Esophagus muscularis mucosa (tissue), 4 donors: ENCODE results near the gene SERPINA1. TPM values are rescaled to one million over a fixed set of nuclear protein-coding genes. Genes with fewer than 3 reads are reported as not detected.
A peak's percentile ranks its signal among the peaks of the same experiment; 100 is the strongest.

Experiments
- DNase-seq: peaks from one replicate; pipeline ENCODE4 v3.0.0-alpha.2; 2017; ENCODE audit errors: extremely low spot score
- H3K27ac ChIP-seq, 4 donors: fragments of 200-600 bp; sonication (generic); replicated peaks in 1 of 4; 1 replicate in 3 of 4; 2 replicates in 1 of 4; pipeline ENCODE4 v1.5.1; 2016 to 2019; ENCODE audit warnings: mild to moderate bottlenecking in 1 of 4
- H3K27me3 ChIP-seq, 4 donors: fragments of 200-600 bp; sonication (generic); one replicate each; pipeline versions ENCODE4 v1.5.1 to v1.6.0; 2016 to 2019
- H3K36me3 ChIP-seq, 4 donors: fragments of 200-600 bp; sonication (generic); one replicate each; pipeline ENCODE4 v1.5.1; 2016 to 2019
- H3K4me1 ChIP-seq, 4 donors: fragments of 200-600 bp; sonication (generic); one replicate each; pipeline ENCODE4 v1.5.1; 2016 to 2019
- H3K4me3 ChIP-seq, 4 donors: fragments of 200-600 bp; sonication (generic); 1 replicate in 2 of 4; 2 replicates in 2 of 4; pipeline ENCODE4 v1.5.1; 2016 to 2019; ENCODE audit warnings: mild to moderate bottlenecking in 4 of 4, moderate library complexity in 1 of 4
- H3K9me3 ChIP-seq, 4 donors: fragments of 200-600 bp; sonication (generic); 1 replicate in 3 of 4; 2 replicates in 1 of 4; pipeline ENCODE4 v1.5.1; 2016 to 2019
- EP300 ChIP-seq: sonication (generic); formaldehyde crosslinking; IDR thresholded peaks from one replicate; pipeline ENCODE4 v1.6.1; 2017; ENCODE audit warnings: antibody characterized with exemption
- POLR2A ChIP-seq: fragments of 450-650 bp; IDR thresholded peaks from one replicate; pipeline ENCODE4 v1.6.1; 2017; ENCODE audit warnings: antibody characterized with exemption, moderate library complexity, mild to moderate bottlenecking, low read depth
- POLR2AphosphoS5 ChIP-seq, 2 donors: sonication (generic); formaldehyde crosslinking; IDR thresholded peaks; one replicate each; pipeline ENCODE4 v1.6.1; 2017; ENCODE audit warnings: antibody characterized with exemption in 2 of 2
- WGBS: methylation state at CpG from one replicate; pipeline ENCODE4 v1.1.5; 2018; 5-methylcytosine and 5-hydroxymethylcytosine counted together
- intact Hi-C: fragments of 100-400 bp; cut with DNase I; formaldehyde crosslinking; loops from one replicate; pipeline ENCODE4 v1.15.1; 2023
- total RNA-seq, 4 donors: library from RNA; depleted of rRNA; stranded (reverse); fragments of >200 nt; gene quantifications; one replicate each; pipeline versions ENCODE4 v1.1.0 to v1.2.1, GENCODE V29; 2016
- TF ChIP-seq, protein P1 (sequence below), 3 experiments: fragments of 200-600 bp in 2 of 3; fragments of 450-650 bp in 1 of 3; sonication (generic) in 2 of 3; IDR thresholded peaks; one replicate each; pipeline ENCODE4 v1.5.1; 2017 to 2019; ENCODE audit warnings: antibody characterized with exemption in 3 of 3, mild to moderate bottlenecking in 2 of 3, moderate library complexity in 1 of 3

Gene SERPINA1
- total RNA-seq, 4 donors from 2014 or later, result 1.7 to 20.2 (median 2.2) TPM

DNA sequence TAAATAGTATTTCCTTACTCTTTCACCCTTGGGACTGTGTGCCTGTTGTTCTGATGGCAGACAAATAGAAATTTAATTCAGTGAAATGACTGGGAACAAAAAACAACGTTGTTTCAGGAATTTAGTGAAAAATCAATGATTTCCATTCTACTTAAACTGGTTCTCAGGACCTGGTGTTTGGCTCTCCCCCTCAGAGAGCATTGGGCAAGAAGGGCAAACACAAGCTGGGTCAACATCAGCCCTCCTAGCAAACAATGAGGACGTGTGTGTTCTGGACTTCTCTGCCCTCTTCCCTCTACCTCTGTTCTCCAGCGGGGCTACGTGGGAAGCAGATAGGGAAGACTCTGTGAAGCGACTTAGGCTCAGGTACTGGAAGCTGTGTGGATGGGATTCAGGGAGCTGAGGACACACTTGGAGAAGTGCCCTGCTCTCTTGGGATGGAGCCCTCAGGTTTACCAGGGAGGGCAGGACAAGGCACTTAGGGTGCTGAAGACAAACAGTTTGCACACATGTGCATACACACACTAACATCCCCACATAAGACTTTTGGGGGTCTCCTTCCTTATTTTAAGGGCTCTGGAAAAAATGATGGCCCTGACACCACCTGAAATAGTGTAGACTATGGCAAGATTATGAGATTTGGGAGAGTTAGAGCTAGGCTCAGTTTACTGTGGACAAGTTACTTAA lies 7.6 kb upstream of the SERPINA1 start:
- Histone ChIP-seq H3K4me1 (no peaks in the 10 kb centered on the region), H3K9me3 (no peaks in the 10 kb centered on the region), H3K36me3 (no peaks in the 10 kb centered on the region), H3K4me3 (no peak overlapping the region), H3K27me3 (no peaks in the 10 kb centered on the region), H3K27ac (no peak overlapping the region)
- no peak for TF ChIP-seq EP300
- TF ChIP-seq, protein P1, sequence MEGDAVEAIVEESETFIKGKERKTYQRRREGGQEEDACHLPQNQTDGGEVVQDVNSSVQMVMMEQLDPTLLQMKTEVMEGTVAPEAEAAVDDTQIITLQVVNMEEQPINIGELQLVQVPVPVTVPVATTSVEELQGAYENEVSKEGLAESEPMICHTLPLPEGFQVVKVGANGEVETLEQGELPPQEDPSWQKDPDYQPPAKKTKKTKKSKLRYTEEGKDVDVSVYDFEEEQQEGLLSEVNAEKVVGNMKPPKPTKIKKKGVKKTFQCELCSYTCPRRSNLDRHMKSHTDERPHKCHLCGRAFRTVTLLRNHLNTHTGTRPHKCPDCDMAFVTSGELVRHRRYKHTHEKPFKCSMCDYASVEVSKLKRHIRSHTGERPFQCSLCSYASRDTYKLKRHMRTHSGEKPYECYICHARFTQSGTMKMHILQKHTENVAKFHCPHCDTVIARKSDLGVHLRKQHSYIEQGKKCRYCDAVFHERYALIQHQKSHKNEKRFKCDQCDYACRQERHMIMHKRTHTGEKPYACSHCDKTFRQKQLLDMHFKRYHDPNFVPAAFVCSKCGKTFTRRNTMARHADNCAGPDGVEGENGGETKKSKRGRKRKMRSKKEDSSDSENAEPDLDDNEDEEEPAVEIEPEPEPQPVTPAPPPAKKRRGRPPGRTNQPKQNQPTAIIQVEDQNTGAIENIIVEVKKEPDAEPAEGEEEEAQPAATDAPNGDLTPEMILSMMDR (IDR thresholded peaks at IDR 0.05), result no peak
- TF ChIP-seq POLR2A, result no peak
- no peak for TF ChIP-seq POLR2AphosphoS5 (IDR thresholded peaks at IDR 0.05)
- intact Hi-C loops, result no loop called here
- WGBS, result 70% methylated on average over 5 of the region's 5 CpGs
- DNase-seq, result no peak

DNA sequence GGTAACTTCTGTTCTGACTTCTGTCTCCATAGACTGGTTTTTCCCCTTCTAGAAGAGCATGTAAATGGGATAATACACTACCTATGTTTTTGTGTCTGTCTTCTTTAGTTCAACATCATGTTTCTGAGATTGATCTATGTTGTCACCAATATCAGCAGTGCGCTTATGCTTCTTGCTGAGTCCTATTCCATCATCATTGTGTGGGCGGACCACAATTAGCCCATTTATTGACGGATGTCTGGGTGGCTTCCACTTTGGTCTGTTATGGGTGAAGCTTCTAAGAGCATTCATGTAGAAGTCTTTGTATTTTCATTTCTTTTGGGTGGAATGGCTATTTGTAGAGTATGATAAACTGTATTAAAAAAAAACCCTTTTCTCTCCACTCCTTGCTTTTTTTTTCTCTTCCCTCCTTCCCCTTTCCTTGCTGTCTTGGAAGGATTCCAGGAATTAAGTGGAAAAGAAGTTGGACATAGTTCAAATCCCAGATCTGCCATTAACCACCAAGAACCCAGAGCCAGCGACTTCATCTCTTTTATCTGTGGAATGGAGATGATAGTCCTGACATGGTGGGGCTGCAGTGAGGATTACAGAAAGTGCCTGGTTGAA lies 7.0 kb upstream of the SERPINA1 start:
- DNase-seq, result no peak
- no peaks in the 10 kb centered on the region for H3K9me3 ChIP-seq
- WGBS, result 91% methylated on average over 4 of the region's 4 CpGs
- no peak overlapping the region for H3K27ac ChIP-seq
- H3K4me3 ChIP-seq, result no peak overlapping the region
- peaks cover 0 to 5% (median 0%) of the 10 kb centered on the region in 4 donors for H3K27me3 ChIP-seq
- no peaks in the 10 kb centered on the region for H3K4me1 ChIP-seq
- intact Hi-C loops, result no loop called here
- no peaks in the 10 kb centered on the region for H3K36me3 ChIP-seq
- TF ChIP-seq EP300 (no peak), POLR2A (no peak), POLR2AphosphoS5 (IDR thresholded peaks at IDR 0.05) (no peak)
- TF ChIP-seq, protein P1 (IDR thresholded peaks at IDR 0.05), result no peak

DNA sequence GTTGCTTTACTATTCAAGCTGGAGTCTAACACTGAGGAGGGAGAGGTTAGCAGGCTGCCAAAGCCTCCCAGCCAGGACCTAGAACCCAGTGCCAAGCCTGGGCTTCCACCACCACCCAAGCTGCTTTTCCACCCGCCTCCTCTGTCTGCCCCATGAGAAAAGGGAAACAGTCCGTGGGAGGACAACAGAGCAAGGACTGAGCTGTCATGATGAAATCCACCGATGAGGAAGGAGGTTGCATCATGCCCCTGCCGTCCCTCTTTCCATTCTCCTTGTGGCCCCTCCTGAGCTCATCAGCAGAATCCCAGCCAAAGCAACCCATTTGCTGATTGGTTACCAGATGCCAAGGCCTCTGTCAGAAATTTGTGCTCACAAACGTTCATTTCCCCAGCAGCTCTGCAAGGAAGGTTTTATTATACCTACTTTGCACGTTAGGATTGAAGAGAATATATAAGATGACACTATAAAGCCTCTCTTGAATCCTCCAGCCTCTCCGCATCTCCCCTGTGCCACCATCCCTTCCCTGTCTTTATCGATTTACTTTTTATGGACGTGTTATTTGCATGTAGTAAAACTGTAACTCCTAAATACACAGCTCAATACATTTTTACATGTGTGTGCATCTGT lies 6.3 kb upstream of the SERPINA1 start:
- TF ChIP-seq POLR2AphosphoS5 (IDR thresholded peaks at IDR 0.05), result peak; percentile 12 to 14
- TF ChIP-seq EP300, result no peak
- H3K9me3 ChIP-seq, result no peaks in the 10 kb centered on the region
- no peak for DNase-seq
- H3K4me1 ChIP-seq, result no peaks in the 10 kb centered on the region
- 50% methylated on average over 9 of the region's 9 CpGs for WGBS
- intact Hi-C loops, result no loop called here
- H3K36me3 ChIP-seq, result no peaks in the 10 kb centered on the region
- H3K4me3 ChIP-seq, result no peak overlapping the region
- H3K27me3 ChIP-seq, result peaks cover 0 to 9% (median 0%) of the 10 kb centered on the region in 4 donors
- H3K27ac ChIP-seq, result no peak overlapping the region

DNA sequence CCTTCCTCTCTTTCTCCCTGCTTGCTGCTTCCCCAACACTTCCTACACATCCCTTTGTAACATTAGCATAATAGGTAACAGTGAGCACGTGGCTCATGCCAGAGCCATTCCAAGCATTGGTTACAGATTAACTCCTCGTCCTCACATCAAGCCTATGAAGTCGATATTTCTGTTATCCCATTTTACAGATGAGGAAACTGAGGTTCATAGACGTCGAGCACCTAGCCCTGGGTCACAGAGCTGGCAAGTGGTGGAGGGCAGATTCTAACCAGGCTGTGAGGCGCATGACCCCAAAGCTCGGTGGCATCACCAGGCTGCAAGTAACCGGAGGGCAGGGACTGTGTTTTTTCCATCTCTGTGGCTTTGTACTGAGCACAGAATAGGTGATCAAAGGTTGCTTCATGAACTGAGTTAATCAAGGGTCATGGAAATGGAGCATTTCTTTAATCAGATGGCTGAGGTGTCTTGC lies 5.7 kb upstream of the SERPINA1 start:
- H3K4me1 ChIP-seq, result no peaks in the 10 kb centered on the region
- WGBS, result 89% methylated on average over 8 of the region's 8 CpGs

DNA sequence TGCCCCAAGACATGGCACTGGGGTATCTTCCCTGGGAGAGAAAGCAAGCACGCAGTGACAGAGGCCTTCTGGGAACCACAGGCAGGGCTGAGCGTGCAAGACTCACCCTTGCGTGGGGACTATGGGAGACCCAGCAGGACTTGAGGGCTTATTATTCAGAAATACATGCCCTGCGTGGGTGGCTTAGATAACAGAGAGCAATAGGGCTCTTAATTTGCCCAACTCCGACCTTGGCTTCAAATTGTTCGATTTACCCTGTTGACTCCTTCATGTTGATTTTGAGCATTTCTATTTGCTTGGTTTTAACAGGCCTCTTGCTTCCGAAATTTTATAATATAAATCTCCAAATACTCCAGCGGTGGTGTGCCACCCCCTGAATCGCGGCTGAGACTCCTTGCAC lies 5.1 kb upstream of the SERPINA1 start:
- no peak overlapping the region for H3K27ac ChIP-seq
- intact Hi-C loops, result no loop called here
- TF ChIP-seq POLR2A (no peak), EP300 (no peak), POLR2AphosphoS5 (IDR thresholded peaks at IDR 0.05) (no peak)
- TF ChIP-seq, protein P1 (IDR thresholded peaks at IDR 0.05), result no peak
- WGBS, result 96% methylated on average over 10 of the region's 10 CpGs
- no peak overlapping the region for H3K4me3 ChIP-seq
- no peak for DNase-seq
- H3K27me3 ChIP-seq, result peaks cover 0 to 12% (median 0%) of the 10 kb centered on the region in 4 donors
- no peaks in the 10 kb centered on the region for H3K4me1 ChIP-seq
- no peaks in the 10 kb centered on the region for H3K36me3 ChIP-seq
- no peaks in the 10 kb centered on the region for H3K9me3 ChIP-seq

More for the DNA sequence above, 5.7 kb upstream of the SERPINA1 start:
- intact Hi-C loops, result no loop called here
- H3K36me3 ChIP-seq, result no peaks in the 10 kb centered on the region
- no peak for DNase-seq
- TF ChIP-seq POLR2A (no peak), EP300 (no peak), POLR2AphosphoS5 (IDR thresholded peaks at IDR 0.05) (no peak)
- TF ChIP-seq, protein P1 (IDR thresholded peaks at IDR 0.05), result no peak
- H3K27ac ChIP-seq, result no peak overlapping the region
- peaks cover 0 to 11% (median 0%) of the 10 kb centered on the region in 4 donors for H3K27me3 ChIP-seq
- no peak overlapping the region for H3K4me3 ChIP-seq
- no peaks in the 10 kb centered on the region for H3K9me3 ChIP-seq
